Progenitor cell of endocrine pancreas (in vitro differentiated cells): Measurements from ENCODE around the gene TNFRSF1B. TPM values are rescaled to one million over a fixed set of nuclear protein-coding genes. Genes with fewer than 3 reads are reported as not detected.

Experiments used
- DNase-seq: peaks from one replicate; pipeline ENCODE4 v3.0.0; 2021; ENCODE audit warnings: low spot score; ENCODE audit not compliant: unreplicated experiment
- H3K27ac Mint-ChIP-seq: 2 replicates; pipeline ENCODE4 v1.8.0; 2021; ENCODE audit warnings: mild to moderate bottlenecking, moderate library complexity, mixed read lengths
- H3K27me3 Mint-ChIP-seq: 2 replicates; pipeline ENCODE4 v1.8.0; 2021; ENCODE audit warnings: mixed read lengths
- H3K36me3 Mint-ChIP-seq: 2 replicates; pipeline ENCODE4 v1.8.0; 2022; ENCODE audit warnings: mixed read lengths; ENCODE audit not compliant: insufficient read depth
- H3K4me1 Mint-ChIP-seq: 2 replicates; pipeline ENCODE4 v1.8.0; 2021; ENCODE audit warnings: low read depth, mixed read lengths
- H3K4me3 Mint-ChIP-seq: 2 replicates; pipeline ENCODE4 v1.8.0; 2021; ENCODE audit warnings: low read depth, mild to moderate bottlenecking, moderate library complexity, mixed read lengths
- H3K9me3 Mint-ChIP-seq: 2 replicates; pipeline ENCODE4 v1.8.0; 2021; ENCODE audit warnings: low read depth, mixed read lengths
- total RNA-seq: library from RNA; stranded (reverse); gene quantifications from 2 replicates; pipeline ENCODE4 v1.2.1, GENCODE V29; 2021
- TF ChIP-seq, protein P1 (sequence below): fragments of 200-600 bp; sonication (generic); IDR thresholded peaks from one replicate; pipeline ENCODE4 v1.5.0; 2021; ENCODE audit warnings: antibody characterized with exemption, mild to moderate bottlenecking; ENCODE audit not compliant: unreplicated experiment

The TNFRSF1B gene
- total RNA-seq, 1 donor from 2014 or later: not detected

GRCh38 chr1:12165342-12165741 is 1.4 kb upstream of the TNFRSF1B start:
- Mint-ChIP-seq H3K27me3 (peaks cover 66% of the 10 kb centered on the region), H3K4me1 (peaks cover 1% of the 10 kb centered on the region), H3K27ac (no peak overlapping the region), H3K4me3 (no peak overlapping the region), H3K9me3 (no peaks in the 10 kb centered on the region), H3K36me3 (no peaks in the 10 kb centered on the region)
- TF ChIP-seq, protein P1, sequence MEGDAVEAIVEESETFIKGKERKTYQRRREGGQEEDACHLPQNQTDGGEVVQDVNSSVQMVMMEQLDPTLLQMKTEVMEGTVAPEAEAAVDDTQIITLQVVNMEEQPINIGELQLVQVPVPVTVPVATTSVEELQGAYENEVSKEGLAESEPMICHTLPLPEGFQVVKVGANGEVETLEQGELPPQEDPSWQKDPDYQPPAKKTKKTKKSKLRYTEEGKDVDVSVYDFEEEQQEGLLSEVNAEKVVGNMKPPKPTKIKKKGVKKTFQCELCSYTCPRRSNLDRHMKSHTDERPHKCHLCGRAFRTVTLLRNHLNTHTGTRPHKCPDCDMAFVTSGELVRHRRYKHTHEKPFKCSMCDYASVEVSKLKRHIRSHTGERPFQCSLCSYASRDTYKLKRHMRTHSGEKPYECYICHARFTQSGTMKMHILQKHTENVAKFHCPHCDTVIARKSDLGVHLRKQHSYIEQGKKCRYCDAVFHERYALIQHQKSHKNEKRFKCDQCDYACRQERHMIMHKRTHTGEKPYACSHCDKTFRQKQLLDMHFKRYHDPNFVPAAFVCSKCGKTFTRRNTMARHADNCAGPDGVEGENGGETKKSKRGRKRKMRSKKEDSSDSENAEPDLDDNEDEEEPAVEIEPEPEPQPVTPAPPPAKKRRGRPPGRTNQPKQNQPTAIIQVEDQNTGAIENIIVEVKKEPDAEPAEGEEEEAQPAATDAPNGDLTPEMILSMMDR: no peak
- DNase-seq: no peak

GRCh38 chr1:12167493-12168429 is 970 bp downstream of the TNFRSF1B start:
- peaks cover 76% of the 10 kb centered on the region for H3K27me3 Mint-ChIP-seq
- peaks cover 1% of the 10 kb centered on the region for H3K4me1 Mint-ChIP-seq
- no peak overlapping the region for H3K4me3 Mint-ChIP-seq
- H3K36me3 Mint-ChIP-seq: no peaks in the 10 kb centered on the region
- no peak for DNase-seq
- TF ChIP-seq, protein P1: no peak
- H3K9me3 Mint-ChIP-seq: no peaks in the 10 kb centered on the region
- H3K27ac Mint-ChIP-seq: no peak overlapping the region

DNA sequence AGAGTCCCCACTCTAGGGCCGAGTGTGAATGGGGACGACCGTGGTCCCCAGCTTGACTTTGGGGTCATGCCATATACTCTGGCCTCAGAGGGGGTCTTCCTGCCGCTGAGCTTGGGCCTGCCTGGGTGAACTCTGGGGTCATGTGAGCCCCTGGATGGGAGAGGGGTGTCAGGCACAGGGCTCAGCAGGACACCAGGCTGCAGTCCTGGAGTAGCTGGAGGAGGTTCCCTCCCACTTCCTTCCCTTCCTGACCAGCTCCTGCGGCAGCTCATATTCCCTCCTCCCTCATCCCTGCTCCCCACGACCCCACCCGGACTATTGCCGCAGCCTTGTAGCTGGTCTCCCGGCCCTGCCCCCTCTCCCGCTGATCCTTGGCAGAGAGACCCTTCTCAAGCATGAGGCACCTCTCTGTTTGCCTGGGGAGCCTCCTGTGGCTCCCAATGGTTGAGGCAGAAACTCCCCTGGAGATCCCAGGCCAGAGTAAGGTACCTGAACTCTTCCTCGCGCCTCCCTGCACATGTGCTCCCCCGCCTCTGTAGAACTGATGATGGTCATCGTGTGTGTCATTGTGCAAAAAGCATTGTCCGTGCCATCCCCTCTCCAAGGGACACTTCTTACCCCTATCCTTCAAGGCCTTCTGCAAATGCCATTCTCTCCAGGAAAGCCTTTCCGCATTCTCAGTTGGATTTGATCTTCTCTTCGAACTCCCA is 1.8 kb downstream of the TNFRSF1B start:
- H3K4me1 Mint-ChIP-seq: peaks cover 1% of the 10 kb centered on the region
- H3K27me3 Mint-ChIP-seq: peaks cover 69% of the 10 kb centered on the region
- no peak for DNase-seq
- no peak overlapping the region for H3K27ac Mint-ChIP-seq
- H3K36me3 Mint-ChIP-seq: no peaks in the 10 kb centered on the region
- no peaks in the 10 kb centered on the region for H3K9me3 Mint-ChIP-seq
- TF ChIP-seq, protein P1: no peak
- no peak overlapping the region for H3K4me3 Mint-ChIP-seq

GRCh38 chr1:12169442-12170135 is 2.8 kb downstream of the TNFRSF1B start:
- peaks cover 63% of the 10 kb centered on the region for H3K27me3 Mint-ChIP-seq
- TF ChIP-seq, protein P1: no peak
- H3K27ac Mint-ChIP-seq: no peak overlapping the region
- H3K36me3 Mint-ChIP-seq: no peaks in the 10 kb centered on the region
- DNase-seq: no peak
- H3K4me1 Mint-ChIP-seq: peaks cover 1% of the 10 kb centered on the region
- no peaks in the 10 kb centered on the region for H3K9me3 Mint-ChIP-seq
- no peak overlapping the region for H3K4me3 Mint-ChIP-seq

GRCh38 chr1:12170263-12170671 is 3.5 kb downstream of the TNFRSF1B start:
- no peak for DNase-seq
- H3K36me3 Mint-ChIP-seq: no peaks in the 10 kb centered on the region
- no peaks in the 10 kb centered on the region for H3K9me3 Mint-ChIP-seq
- peaks cover 5% of the 10 kb centered on the region for H3K4me1 Mint-ChIP-seq
- peaks cover 56% of the 10 kb centered on the region for H3K27me3 Mint-ChIP-seq
- H3K4me3 Mint-ChIP-seq: no peak overlapping the region
- TF ChIP-seq, protein P1: no peak
- H3K27ac Mint-ChIP-seq: no peak overlapping the region
